A549 (cell line): ENCODE data around the gene TMEM9.

Source experiments
- CEBPB ChIP-seq, 2 experiments: fragments of >200 bp in 1 of 2; sonication (Bioruptor Twin) in 1 of 2; formaldehyde crosslinking in 1 of 2; IDR thresholded peaks; 2 replicates each; pipeline ENCODE4 v1.6.1; 2012 to 2016
- FOXS1 ChIP-seq: fragments of 250-450 bp; sonication (Bioruptor Pico); IDR thresholded peaks from 2 replicates; pipeline ENCODE4 v1.5.0; 2020; ENCODE audit warnings: mild to moderate bottlenecking, moderate library complexity
- RCOR1 ChIP-seq: fragments of 150-350 bp; IDR thresholded peaks from 2 replicates; pipeline ENCODE4 v1.6.1; 2014; ENCODE audit warnings: antibody characterized with exemption, low read length, low read depth

- TF ChIP-seq RCOR1 (no peak), FOXS1 (no peak), CEBPB (IDR thresholded peaks at IDR 0.05) (no peak)
These were observed 24.4 kb upstream of the TMEM9 start for GRCh38 chr1:201178718-201179117.
